A673 (cell line): ENCODE data around the gene GPR142. TPM values are rescaled to one million over a fixed set of nuclear protein-coding genes. Genes with fewer than 3 reads are reported as not detected.

Source experiments
- BruUV-seq: library from RNA; stranded (reverse); fragments of 400-500 nt; replicated peaks from 2 replicates; lab custom pipeline; 2021; lab: Mats Ljungman, UMichigan
- CTCF ChIA-PET: fragments of 300-600 bp; sonication (Branson Sonifier 250); formaldehyde crosslinking; loops from one replicate; lab custom pipeline; 2022; ENCODE audit warnings: antibody characterized with exemption; lab: Charles Lee
- POLR2A ChIA-PET: fragments of 300-600 bp; sonication (Branson Sonifier 250); formaldehyde crosslinking; loops from one replicate; lab custom pipeline; 2022; ENCODE audit warnings: antibody characterized with exemption; ENCODE audit not compliant: low non-redundant PET; lab: Charles Lee
- DNase-seq: peaks from one replicate; pipeline ENCODE4 v3.0.0-alpha.2; 2015; ENCODE audit warnings: low spot score
- H3K27ac ChIP-seq: fragments of 200-600 bp; sonication (generic); 2 replicates; pipeline ENCODE4 v1.5.1; 2016; ENCODE audit warnings: mixed run types, low read depth, mild to moderate bottlenecking, mixed read lengths, antibody characterized with exemption, low read length; ENCODE audit not compliant: poor library complexity, severe bottlenecking
- H3K27me3 ChIP-seq: fragments of 200-600 bp; sonication (generic); replicated peaks from 2 replicates; pipeline ENCODE4 v1.6.1; 2017; ENCODE audit warnings: mixed run types, low read depth, mild to moderate bottlenecking, mixed read lengths, antibody characterized with exemption, low read length; ENCODE audit not compliant: insufficient read depth, poor library complexity
- H3K36me3 ChIP-seq: fragments of 200-600 bp; sonication (generic); 2 replicates; pipeline ENCODE4 v1.6.1; 2016; ENCODE audit warnings: mixed run types, mild to moderate bottlenecking, mixed read lengths, antibody characterized with exemption, low read length; ENCODE audit not compliant: insufficient read depth, poor library complexity, severe bottlenecking
- H3K4me1 ChIP-seq: fragments of 200-600 bp; sonication (generic); 2 replicates; pipeline ENCODE4 v1.6.1; 2017; ENCODE audit warnings: mixed run types, mild to moderate bottlenecking, mixed read lengths, antibody characterized with exemption, low read length; ENCODE audit not compliant: insufficient read depth, poor library complexity, severe bottlenecking
- H3K4me3 ChIP-seq: fragments of 200-600 bp; sonication (generic); 2 replicates; pipeline ENCODE4 v1.5.1; 2016; ENCODE audit warnings: low read depth, mixed run types, mild to moderate bottlenecking, mixed read lengths, low read length; ENCODE audit not compliant: poor library complexity, severe bottlenecking
- H3K9me3 ChIP-seq: fragments of 200-600 bp; sonication (generic); 2 replicates; pipeline ENCODE4 v1.6.1; 2016; ENCODE audit warnings: mixed run types, low read depth, mild to moderate bottlenecking, mixed read lengths, antibody characterized with exemption, low read length; ENCODE audit not compliant: poor library complexity, severe bottlenecking
- CTCF ChIP-seq: fragments of 300-800, 200-600 bp; sonication (generic); conservative IDR thresholded peaks from 2 replicates; pipeline ENCODE4 v1.5.1; 2017; ENCODE audit warnings: low read depth, mild to moderate bottlenecking, antibody characterized with exemption, low read length, moderate library complexity, mixed read lengths
- EZH2 ChIP-seq: fragments of 200-600 bp; sonication (generic); IDR thresholded peaks from 2 replicates; pipeline ENCODE4 v1.6.1; 2017; ENCODE audit warnings: borderline replicate concordance, low read depth, mild to moderate bottlenecking, mixed read lengths, antibody characterized with exemption, low read length; ENCODE audit not compliant: poor library complexity, severe bottlenecking
- intact Hi-C: fragments of 100-400 bp; cut with micrococcal nuclease; formaldehyde crosslinking; loops from one replicate; pipeline ENCODE4 v1.10.0; 2022; ENCODE audit not compliant: unreplicated experiment
- total RNA-seq: library from RNA; stranded (reverse); gene quantifications from 2 replicates; pipeline ENCODE4 v1.2.3, GENCODE V29; 2021

GPR142 gene
- total RNA-seq, 1 experiment from 2014 or later, result 0.24 TPM

- Histone ChIP-seq H3K27me3 (no peaks in the 10 kb centered on the region), H3K27ac (no peak overlapping the region), H3K4me1 (no peaks in the 10 kb centered on the region), H3K9me3 (no peaks in the 10 kb centered on the region), H3K36me3 (no peaks in the 10 kb centered on the region), H3K4me3 (no peak overlapping the region)
- TF ChIP-seq CTCF (no peak), EZH2 (no peak)
- CTCF ChIA-PET, result no interaction called here
- intact Hi-C loops, result no loop called here
- POLR2A ChIA-PET, result no interaction called here
- no peak for DNase-seq
- BruUV-seq, result no TSS peak
Observed at GRCh38 chr17:74410001-74410443, 42.7 kb downstream of the GPR142 start.

- TF ChIP-seq CTCF, result no peak
- no peak for TF ChIP-seq EZH2
- H3K27ac ChIP-seq, result no peak overlapping the region
- H3K9me3 ChIP-seq, result no peaks in the 10 kb centered on the region
- intact Hi-C loops, result no loop called here
- H3K4me3 ChIP-seq, result no peak overlapping the region
- no TSS peak for BruUV-seq
- H3K36me3 ChIP-seq, result no peaks in the 10 kb centered on the region
- H3K4me1 ChIP-seq, result no peaks in the 10 kb centered on the region
- no peaks in the 10 kb centered on the region for H3K27me3 ChIP-seq
- DNase-seq, result no peak
- ChIA-PET POLR2A (no interaction called here), CTCF (no interaction called here)
Observed at GRCh38 chr17:74412581-74412980, 45.3 kb downstream of the GPR142 start.

- DNase-seq, result no peak
- TF ChIP-seq CTCF (no peak), EZH2 (no peak)
- no peaks in the 10 kb centered on the region for H3K4me1 ChIP-seq
- no peak overlapping the region for H3K4me3 ChIP-seq
- no peaks in the 10 kb centered on the region for H3K9me3 ChIP-seq
- POLR2A ChIA-PET, result no interaction called here
- BruUV-seq, result no TSS peak
- H3K27ac ChIP-seq, result no peak overlapping the region
- CTCF ChIA-PET, result no interaction called here
- no peaks in the 10 kb centered on the region for H3K36me3 ChIP-seq
- no peaks in the 10 kb centered on the region for H3K27me3 ChIP-seq
- intact Hi-C loops, result no loop called here
Observed at GRCh38 chr17:74413491-74413890, 46.2 kb downstream of the GPR142 start.
